ENCODE data around the gene SCCPDH. TPM values are rescaled to one million over a fixed set of nuclear protein-coding genes. Genes with fewer than 3 reads are reported as not detected.
A peak's percentile ranks its signal among the peaks of the same experiment; 100 is the strongest.
"Not testable (repeated sequence)": the region's sequence is repeated elsewhere in the genome, so short reads cannot be mapped to it uniquely, and the experiment has no call there.

Gene SCCPDH
- total and polyA plus RNA-seq, 8 donors = 28.3 to 45.0 (median 42.5) TPM

DNA sequence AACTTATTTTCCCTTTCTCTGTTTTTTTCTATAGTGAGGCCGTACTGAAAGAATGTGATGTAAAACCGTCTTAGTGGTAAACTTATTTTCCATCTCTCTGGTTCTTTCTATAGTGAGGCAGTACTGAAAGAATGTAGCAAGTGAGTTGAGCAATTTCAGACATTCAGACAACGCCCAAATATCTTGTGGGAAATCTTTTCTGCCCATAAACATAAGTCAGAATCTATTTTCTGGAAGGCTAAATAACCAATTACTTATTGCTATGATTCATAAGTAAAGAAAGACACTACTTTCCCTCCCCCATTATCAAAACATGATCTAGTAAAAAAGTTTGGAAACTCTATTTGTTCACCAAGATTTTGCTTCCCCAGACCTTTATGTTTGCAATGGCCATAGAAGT lies 18.8 kb upstream of the SCCPDH start:
- TF ChIP-seq, protein P1, sequence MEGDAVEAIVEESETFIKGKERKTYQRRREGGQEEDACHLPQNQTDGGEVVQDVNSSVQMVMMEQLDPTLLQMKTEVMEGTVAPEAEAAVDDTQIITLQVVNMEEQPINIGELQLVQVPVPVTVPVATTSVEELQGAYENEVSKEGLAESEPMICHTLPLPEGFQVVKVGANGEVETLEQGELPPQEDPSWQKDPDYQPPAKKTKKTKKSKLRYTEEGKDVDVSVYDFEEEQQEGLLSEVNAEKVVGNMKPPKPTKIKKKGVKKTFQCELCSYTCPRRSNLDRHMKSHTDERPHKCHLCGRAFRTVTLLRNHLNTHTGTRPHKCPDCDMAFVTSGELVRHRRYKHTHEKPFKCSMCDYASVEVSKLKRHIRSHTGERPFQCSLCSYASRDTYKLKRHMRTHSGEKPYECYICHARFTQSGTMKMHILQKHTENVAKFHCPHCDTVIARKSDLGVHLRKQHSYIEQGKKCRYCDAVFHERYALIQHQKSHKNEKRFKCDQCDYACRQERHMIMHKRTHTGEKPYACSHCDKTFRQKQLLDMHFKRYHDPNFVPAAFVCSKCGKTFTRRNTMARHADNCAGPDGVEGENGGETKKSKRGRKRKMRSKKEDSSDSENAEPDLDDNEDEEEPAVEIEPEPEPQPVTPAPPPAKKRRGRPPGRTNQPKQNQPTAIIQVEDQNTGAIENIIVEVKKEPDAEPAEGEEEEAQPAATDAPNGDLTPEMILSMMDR (IDR thresholded peaks at IDR 0.05) = no peak
- intact Hi-C loops (cut with DNase I) = no loop called here
- Histone ChIP-seq H3K4me1 (peaks cover 0 to 37% of the 10 kb centered on the region in 2 donors), H3K27me3 (no peaks in the 10 kb centered on the region), H3K4me3 (no peak overlapping the region), H3K36me3 (no peaks in the 10 kb centered on the region), H3K9me3 (no peaks in the 10 kb centered on the region), H3K27ac (no peak overlapping the region)
- no peak for DNase-seq
- ATAC-seq = peak; percentile 36

DNA sequence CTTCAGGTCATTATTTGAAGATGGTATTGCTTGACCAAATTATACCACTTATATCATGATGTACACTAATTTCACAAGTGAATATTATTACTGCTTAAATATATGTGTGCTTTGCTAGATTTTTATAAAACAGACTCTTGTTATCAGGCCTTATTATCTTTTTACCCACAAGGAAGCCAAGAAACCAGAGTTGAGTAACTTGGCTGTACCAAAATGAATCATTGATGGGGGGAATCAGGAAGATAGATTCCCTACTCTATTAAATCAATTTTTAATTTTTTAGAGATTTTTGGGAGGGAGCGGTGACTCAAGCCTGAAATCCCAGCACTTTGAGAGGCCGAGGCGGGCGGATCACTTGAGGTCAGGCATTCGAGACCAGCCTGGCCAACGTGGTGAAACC lies 16.0 kb upstream of the SCCPDH start:
- intact Hi-C loops (cut with DNase I) = no loop called here
- Histone ChIP-seq H3K27me3 (no peaks in the 10 kb centered on the region), H3K27ac (no peak overlapping the region), H3K4me1 (peaks cover 0 to 37% of the 10 kb centered on the region in 2 donors), H3K9me3 (peaks cover 0 to 3% of the 10 kb centered on the region in 2 donors), H3K36me3 (no peaks in the 10 kb centered on the region), H3K4me3 (no peak overlapping the region)
- TF ChIP-seq, protein P1 (IDR thresholded peaks at IDR 0.05) = no peak
- no peak for ATAC-seq
- DNase-seq = no peak

DNA sequence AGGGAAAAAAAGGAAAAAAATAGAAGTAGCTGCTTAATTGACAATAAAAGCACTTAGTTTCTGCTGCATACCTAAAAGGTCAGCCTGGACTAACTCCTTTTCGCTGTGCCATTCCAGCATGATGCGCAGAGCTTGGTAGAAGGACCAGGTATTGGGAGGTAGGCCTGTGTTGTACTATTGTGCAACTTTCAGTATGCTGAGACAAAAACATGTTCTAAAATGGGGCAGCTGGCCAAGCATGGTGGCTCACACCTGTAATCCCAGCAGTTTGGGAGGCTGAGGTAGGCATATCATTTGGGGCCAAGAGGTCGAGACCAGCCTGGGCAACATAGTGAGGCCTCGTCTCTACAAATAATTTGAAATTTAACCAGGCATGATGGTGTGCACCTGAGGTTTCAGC lies 15.0 kb upstream of the SCCPDH start:
- Histone ChIP-seq H3K27me3 (no peaks in the 10 kb centered on the region), H3K27ac (no peak overlapping the region), H3K4me3 (no peak overlapping the region), H3K4me1 (peaks cover 0 to 28% of the 10 kb centered on the region in 2 donors), H3K9me3 (peaks cover 0 to 3% of the 10 kb centered on the region in 2 donors), H3K36me3 (no peaks in the 10 kb centered on the region)
- no peak for ATAC-seq
- DNase-seq = no peak
- intact Hi-C loops (cut with DNase I) = no loop called here
- TF ChIP-seq, protein P1 (IDR thresholded peaks at IDR 0.05) = no peak

DNA sequence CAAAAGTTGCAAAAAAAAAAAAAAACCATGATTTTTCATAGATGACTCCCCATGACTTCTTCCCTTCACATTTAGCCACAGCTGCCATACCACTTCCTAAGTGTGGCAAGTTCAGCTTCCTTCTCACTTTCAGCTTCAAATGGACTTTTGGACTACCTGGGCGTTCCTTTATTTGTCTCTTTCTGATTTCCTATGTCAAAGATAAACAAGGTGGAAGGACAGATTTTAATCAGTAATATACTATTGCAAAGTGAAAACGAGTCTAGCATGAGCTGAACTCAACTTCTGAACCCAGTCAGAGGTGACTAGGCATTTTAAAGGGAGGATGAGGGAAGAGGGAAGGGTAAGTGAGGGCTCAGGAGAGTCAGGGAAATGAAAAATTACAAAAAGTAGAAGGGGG lies 14.4 kb upstream of the SCCPDH start:
- peaks cover 0 to 3% of the 10 kb centered on the region in 2 donors for H3K9me3 ChIP-seq
- TF ChIP-seq, protein P1 (IDR thresholded peaks at IDR 0.05) = no peak
- no peak overlapping the region for H3K27ac ChIP-seq
- H3K36me3 ChIP-seq = no peaks in the 10 kb centered on the region
- H3K27me3 ChIP-seq = no peaks in the 10 kb centered on the region
- H3K4me3 ChIP-seq = no peak overlapping the region
- ATAC-seq (no peak), DNase-seq (no peak)
- H3K4me1 ChIP-seq = peaks cover 0 to 25% of the 10 kb centered on the region in 2 donors
- intact Hi-C loops (cut with DNase I) = no loop called here

DNA sequence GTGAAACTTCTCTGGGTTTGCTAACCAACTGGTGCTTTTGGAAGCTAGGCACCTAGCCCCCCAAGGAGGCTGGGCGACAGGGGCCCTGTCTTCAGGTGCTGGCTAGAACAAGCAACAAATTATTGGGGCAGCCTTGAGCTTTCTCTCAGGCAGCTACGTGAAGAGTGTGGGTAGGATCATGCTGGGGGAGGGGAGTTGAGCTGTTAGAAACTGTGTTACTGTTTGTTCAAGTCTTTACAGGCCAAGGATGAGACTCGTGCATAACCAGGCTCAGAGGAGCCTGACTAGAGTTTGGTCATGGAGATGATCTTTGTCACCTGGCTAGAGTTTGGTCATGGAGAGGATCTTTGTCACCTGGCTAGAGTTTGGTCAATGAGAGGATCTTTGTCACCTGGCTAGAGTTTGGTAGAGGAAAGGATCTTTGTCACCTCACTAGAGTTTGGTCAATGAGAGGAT lies 12.6 kb upstream of the SCCPDH start:
- TF ChIP-seq, protein P1 (IDR thresholded peaks at IDR 0.05) = no peak
- Histone ChIP-seq H3K36me3 (no peaks in the 10 kb centered on the region), H3K9me3 (peaks cover 0 to 3% of the 10 kb centered on the region in 2 donors), H3K4me1 (peaks cover 0 to 17% of the 10 kb centered on the region in 2 donors), H3K4me3 (no peak overlapping the region), H3K27ac (no peak overlapping the region), H3K27me3 (no peaks in the 10 kb centered on the region)
- intact Hi-C loops (cut with DNase I) = no loop called here
- ATAC-seq (no peak), DNase-seq (no peak)

DNA sequence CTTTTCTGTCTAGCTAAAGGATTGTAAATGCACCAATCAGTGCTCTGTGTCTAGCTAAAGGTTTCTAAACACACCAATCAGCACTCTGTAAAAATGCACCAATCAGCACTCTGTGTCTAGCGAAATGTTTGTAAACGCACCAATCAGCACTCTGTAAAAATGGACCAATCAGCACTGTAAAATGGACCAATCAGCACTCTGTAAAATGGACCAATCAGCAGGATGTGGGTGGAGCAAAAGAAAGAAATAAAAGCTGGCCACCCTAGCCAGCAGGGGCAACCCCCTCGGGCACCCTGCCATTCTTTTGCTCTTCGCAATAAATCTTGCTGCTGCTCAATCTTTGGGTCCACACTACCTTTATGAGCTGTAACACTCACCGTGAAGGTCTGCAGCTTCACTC lies 11.8 kb upstream of the SCCPDH start:
- intact Hi-C loops (cut with DNase I); ATAC-seq; H3K36me3 ChIP-seq; H3K4me3 ChIP-seq; H3K9me3 ChIP-seq; H3K27ac ChIP-seq; H3K27me3 ChIP-seq; DNase-seq: not testable (repeated sequence)
- H3K4me1 ChIP-seq = peaks cover 0 to 12% of the 10 kb centered on the region in 2 donors

DNA sequence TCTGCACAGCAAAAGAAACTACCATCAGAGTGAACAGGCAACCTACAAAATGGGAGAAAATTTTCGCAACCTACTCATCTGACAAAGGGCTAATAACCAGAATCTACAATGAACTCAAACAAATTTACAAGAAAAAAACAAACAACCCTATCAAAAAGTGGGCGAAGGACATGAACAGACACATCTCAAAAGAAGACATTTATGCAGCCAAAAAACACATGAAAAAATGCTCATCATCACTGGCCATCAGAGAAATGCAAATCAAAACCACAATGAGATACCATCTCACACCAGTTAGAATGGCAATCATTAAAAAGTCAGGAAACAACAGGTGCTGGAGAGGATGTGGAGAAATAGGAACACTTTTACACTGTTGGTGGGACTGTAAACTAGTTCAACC lies 4.8 kb upstream of the SCCPDH start:
- DNase-seq; H3K27ac ChIP-seq; ATAC-seq; H3K4me1 ChIP-seq; H3K4me3 ChIP-seq; H3K27me3 ChIP-seq; H3K36me3 ChIP-seq; H3K9me3 ChIP-seq; intact Hi-C loops (cut with DNase I): not testable (repeated sequence)

DNA sequence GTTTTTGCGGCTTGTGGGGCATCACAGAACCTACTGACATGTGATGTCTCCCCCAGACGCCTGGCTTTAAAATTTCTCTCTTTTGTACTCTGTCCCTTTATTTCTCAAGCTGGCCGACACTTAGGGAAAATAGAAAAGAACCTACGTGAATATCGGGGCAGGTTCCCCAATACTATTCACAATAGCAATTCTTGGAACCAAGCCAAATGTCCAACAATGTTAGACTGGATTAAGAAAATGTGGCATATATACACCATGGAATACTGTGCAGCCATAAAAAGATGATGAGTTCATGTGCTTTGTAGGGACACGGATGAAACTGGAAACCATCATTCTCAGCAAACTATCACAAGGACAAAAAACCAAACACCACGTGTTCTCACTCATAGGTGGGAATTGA lies 3.4 kb upstream of the SCCPDH start:
- H3K36me3 ChIP-seq; DNase-seq; intact Hi-C loops (cut with DNase I); ATAC-seq; H3K9me3 ChIP-seq; H3K4me3 ChIP-seq; H3K27ac ChIP-seq; H3K27me3 ChIP-seq: not testable (repeated sequence)
- peaks cover 0 to 17% of the 10 kb centered on the region in 2 donors for H3K4me1 ChIP-seq

All from left lung (tissue), 10 donors.